Epithelial cell of proximal tubule (primary cell): ENCODE results near the gene TEAD1. TPM values are rescaled to one million over a fixed set of nuclear protein-coding genes. Genes with fewer than 3 reads are reported as not detected.

Source experiments
- DNase-seq: peaks from one replicate; pipeline ENCODE4 v3.0.0-alpha.2; 2011; ENCODE audit warnings: low read depth
- H3K4me3 ChIP-seq: 2 replicates; pipeline ENCODE4 v1.5.1; 2011; ENCODE audit warnings: low read depth, mild to moderate bottlenecking, low read length
- total RNA-seq: library from RNA; depleted of rRNA; stranded (reverse); fragments of >200 nt; gene quantifications from 2 replicates; pipeline ENCODE4 v1.2.3, GENCODE V29; 2015
- TF ChIP-seq, protein P1 (sequence below): conservative IDR thresholded peaks from 2 replicates; pipeline ENCODE4 v1.5.1; 2012; ENCODE audit warnings: low read depth, mild to moderate bottlenecking, low read length

TEAD1 gene
- total RNA-seq, 1 donor from 2014 or later: 61.9 TPM

DNA sequence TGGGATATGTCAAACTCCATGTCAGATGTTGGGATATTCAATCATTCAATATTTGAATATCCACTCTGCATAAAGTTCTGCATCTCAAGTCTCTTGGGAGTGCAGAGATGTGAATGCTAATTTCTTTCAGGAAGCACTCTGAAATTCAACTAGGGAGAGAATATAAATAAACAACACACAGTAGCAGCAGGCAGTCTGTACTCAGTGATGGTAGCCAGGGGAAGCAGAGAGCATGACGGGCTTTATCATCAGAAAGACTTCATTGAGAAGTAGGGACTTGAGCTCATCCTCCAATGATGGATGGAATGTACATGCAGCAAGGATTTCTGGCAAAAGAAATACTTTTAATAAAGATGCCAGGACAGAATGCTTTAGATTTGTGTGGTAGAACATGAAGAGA is 9.8 kb upstream of the TEAD1 start:
- no peak overlapping the region for H3K4me3 ChIP-seq
- TF ChIP-seq, protein P1, sequence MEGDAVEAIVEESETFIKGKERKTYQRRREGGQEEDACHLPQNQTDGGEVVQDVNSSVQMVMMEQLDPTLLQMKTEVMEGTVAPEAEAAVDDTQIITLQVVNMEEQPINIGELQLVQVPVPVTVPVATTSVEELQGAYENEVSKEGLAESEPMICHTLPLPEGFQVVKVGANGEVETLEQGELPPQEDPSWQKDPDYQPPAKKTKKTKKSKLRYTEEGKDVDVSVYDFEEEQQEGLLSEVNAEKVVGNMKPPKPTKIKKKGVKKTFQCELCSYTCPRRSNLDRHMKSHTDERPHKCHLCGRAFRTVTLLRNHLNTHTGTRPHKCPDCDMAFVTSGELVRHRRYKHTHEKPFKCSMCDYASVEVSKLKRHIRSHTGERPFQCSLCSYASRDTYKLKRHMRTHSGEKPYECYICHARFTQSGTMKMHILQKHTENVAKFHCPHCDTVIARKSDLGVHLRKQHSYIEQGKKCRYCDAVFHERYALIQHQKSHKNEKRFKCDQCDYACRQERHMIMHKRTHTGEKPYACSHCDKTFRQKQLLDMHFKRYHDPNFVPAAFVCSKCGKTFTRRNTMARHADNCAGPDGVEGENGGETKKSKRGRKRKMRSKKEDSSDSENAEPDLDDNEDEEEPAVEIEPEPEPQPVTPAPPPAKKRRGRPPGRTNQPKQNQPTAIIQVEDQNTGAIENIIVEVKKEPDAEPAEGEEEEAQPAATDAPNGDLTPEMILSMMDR: no peak
- DNase-seq: no peak

DNA sequence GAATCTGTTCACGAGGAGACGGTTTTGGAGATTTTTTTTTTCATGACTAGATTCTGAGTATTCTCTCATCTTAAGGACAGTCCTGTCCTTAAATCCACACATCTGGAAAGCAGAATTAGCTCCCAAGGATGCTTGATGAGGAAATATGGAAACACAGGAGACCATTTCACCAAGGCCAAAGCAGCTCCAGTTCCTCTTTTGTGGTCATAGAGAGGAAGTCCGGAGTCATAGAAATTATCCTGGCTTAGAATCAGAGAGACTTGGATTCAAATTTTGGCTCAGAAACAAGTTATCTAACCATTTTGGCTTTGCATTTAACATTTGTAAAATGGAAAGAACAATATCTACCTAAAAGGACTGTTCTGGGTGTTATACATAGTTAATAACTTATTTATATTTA is 7.3 kb upstream of the TEAD1 start:
- TF ChIP-seq, protein P1: no peak
- no peak for DNase-seq
- no peak overlapping the region for H3K4me3 ChIP-seq

DNA sequence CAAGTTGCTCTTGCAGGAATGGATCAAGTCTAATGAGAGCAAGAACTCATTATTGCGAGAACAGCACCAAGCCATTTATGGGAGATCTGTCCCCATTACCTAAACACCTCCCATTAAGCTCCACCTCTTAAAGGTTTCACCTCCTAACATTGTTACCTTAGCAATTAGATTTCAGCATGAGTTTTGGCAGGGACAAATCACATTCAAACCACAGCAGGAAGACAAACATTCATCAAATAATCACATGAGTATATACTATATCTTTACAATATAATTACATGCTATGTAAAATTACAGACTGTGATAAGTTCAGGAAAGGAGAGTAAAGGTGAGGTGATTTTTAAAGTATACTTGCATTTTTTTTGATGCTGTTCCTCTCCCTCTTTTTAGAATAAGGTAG is 6.6 kb upstream of the TEAD1 start:
- no peak for DNase-seq
- no peak overlapping the region for H3K4me3 ChIP-seq
- TF ChIP-seq, protein P1: no peak

DNA sequence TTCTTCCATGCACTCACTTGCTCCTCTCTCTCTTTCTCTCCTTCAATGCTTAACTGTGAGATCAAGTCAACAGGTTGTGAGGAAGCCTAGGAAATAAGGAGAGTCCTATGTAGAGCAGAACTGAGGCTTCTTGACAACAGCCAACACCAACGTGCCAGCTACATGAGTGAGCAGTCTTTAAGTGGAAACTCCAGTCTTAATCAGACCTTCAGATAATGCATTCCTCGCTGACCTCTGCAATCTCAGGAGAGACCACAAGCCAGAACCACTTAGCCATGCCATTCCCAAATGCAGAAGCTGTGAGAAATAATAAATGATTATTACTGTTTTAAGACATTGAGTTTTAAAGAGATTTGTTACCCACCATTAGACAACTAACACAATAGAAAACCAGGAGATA is 6.1 kb upstream of the TEAD1 start:
- no peak overlapping the region for H3K4me3 ChIP-seq
- TF ChIP-seq, protein P1: no peak
- no peak for DNase-seq

DNA sequence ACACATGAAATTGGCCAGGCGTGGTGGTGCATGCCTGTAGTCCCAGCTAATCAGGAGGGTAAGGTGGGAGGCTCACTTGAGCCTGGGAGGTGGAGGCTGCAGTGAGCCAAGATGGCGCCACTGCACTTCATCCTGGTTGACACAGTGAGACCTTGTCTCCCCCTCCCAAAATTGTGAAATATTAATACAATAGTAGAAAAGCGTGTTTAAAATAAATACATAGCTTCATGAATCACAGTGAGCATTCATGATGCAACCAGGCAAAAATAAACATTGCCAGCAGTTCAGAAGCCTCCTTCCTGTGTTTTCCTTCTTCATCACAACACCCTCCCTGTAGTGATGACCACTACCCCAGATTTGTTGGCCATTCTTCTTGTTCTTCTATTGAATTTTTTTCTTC is 4.3 kb upstream of the TEAD1 start:
- no peak overlapping the region for H3K4me3 ChIP-seq
- no peak for DNase-seq
- TF ChIP-seq, protein P1: no peak

DNA sequence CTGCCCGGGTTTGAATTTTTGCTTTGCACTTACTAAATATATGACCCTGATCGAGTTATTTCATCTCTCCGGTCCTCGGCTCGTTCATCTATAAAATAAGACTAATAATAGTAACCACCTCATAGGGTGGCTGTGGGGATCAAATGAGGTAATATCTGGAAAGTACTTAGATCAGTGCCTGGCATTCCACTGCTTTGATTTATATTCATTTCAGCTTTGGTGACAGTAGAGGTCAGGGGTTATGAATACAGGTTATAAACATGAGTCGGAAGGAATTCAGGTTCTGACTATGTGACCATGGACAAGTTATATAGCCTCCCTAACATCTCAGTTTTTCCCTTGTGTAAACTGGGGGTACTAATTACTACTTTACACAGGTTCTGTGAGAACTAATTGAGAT is 2.9 kb upstream of the TEAD1 start:
- H3K4me3 ChIP-seq: no peak overlapping the region
- TF ChIP-seq, protein P1: no peak
- no peak for DNase-seq

DNA sequence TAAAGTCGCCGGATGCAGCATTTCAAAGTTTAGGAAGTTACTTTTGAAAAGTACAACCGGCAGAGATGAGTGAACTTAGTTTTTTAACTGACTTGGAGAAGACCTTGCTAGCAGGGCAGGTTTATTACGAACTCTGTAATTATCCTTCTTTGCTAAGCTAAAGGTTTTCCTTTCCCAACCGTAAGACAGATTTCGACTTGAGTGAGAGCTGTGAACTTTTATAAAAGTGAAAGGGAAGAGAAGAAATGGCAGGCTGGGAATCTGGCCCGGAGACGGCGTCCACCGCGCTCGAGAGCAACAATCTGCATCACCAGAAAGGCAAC is 659 bp upstream of the TEAD1 start:
- no peak for DNase-seq
- TF ChIP-seq, protein P1: no peak
- peak overlapping the region; percentile 68 for H3K4me3 ChIP-seq
